Activated CD4-positive, alpha-beta T cell treated with anti-CD3 and anti-CD28 coated beads for 24 hours (primary cell): ENCODE results near the gene CNST.
"Not testable (repeated sequence)": the region's sequence is repeated elsewhere in the genome, so short reads cannot be mapped to it uniquely, and the experiment has no call there.

Source experiments
- DNase-seq, 2 donors: peaks; one replicate each; pipeline ENCODE4 v3.0.0-alpha.2; 2020; ENCODE audit warnings: low read depth in 2 of 2

CNST gene

DNA sequence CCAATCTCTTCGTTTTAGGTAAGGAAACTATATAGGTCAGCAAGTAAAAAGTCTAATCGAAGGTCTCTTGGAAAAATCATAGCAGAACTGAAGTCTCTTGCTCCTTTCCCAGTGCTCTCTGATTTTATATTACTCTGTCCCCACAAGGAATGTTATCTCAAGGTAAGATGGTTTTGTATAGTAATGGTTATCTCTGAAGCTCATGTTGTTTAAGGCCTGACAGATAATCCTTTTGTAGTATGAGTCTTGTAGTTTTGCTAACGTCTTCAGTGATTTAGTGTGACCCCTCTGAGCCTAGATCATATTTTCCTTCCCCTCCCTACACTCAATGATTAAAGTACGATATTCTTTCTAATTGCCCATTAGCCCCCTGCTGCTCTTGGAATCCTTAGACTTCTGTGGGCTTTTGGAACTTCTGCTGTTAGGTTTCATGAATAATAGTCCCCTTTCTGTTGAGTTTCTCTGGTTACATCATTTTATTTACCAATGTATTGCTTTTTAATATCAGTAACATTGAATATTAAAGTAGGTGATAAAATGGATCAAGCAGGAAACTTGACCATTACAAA, 52.1 kb downstream of the CNST start:
- DNase-seq: no peak

DNA sequence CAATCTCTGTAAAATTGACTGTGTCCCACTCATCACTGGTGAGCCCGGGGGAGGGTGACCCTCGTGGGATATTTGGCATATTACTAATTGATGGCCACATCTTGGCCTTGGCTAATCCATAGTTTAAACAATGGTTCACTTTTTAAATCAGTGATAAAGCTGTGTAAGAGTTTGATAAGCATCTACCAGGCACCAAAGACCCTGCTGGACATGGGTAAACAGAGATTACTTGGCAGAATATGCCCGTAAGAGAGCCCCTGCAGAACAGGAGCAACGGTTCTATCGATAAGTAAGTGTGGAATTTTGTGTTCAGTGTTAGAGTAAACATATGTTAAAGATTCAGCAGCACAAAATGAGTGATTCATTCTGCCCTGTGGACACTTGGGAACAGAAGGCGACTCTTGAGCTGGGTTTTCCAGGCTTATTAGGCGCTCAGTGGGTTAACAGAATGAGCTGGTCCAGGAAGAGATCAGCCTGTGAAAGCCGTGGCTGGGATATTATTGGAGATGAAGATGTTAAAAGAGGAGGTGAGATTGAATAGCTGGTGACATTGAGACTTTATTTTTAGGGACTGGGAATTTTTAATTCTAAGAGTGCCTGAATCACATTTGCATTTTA, 55.9 kb downstream of the CNST start:
- DNase-seq: no peak

- no peak for DNase-seq
Measured at GRCh38 chr1:246624091-246624490, 57.8 kb downstream of the CNST start.

- DNase-seq: no peak
Measured at GRCh38 chr1:246629030-246629429, 62.8 kb downstream of the CNST start.

DNA sequence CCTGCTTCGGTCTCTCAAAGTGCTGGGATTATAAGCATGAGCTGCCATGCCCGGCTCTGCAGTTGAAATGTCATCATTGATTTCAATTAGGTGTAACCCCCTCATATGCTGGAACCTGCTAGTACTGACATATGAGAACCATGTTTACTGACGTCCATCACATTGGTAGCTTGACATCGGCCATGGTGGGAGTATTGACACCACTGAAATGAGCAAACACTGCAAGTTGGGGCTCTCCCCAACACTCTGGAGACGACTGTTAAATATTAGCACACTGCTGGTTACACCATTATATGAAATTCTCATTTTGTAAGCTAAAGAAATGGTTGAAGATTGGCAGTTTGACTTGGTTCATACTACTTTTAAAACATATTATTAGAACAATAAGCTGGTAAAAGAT, 63.7 kb downstream of the CNST start:
- no peak for DNase-seq

DNA sequence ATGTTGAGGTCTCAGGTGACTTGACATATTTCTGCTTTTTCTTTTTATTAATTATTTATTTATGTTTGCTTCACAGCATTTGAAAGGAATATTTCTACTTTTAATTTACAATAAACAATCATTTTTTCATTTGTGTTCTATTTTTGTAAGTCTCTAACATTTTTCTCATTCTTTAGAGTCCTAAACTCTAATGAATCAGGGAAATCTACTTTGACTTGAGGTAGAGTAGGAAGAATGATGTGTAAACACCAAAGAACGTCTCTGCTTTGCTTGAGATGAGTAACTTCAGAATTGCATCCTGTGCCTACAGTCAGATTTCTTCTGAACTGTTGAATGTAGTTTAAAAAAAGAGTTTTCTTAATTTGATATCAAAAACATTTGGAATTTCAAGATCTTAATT, 65.2 kb downstream of the CNST start:
- DNase-seq: no peak

- no peak for DNase-seq
Measured at GRCh38 chr1:246632281-246633168, 66.3 kb downstream of the CNST start.

GRCh38 chr1:246634659-246635058, 68.4 kb downstream of the CNST start:
- DNase-seq: not testable (repeated sequence)

DNA sequence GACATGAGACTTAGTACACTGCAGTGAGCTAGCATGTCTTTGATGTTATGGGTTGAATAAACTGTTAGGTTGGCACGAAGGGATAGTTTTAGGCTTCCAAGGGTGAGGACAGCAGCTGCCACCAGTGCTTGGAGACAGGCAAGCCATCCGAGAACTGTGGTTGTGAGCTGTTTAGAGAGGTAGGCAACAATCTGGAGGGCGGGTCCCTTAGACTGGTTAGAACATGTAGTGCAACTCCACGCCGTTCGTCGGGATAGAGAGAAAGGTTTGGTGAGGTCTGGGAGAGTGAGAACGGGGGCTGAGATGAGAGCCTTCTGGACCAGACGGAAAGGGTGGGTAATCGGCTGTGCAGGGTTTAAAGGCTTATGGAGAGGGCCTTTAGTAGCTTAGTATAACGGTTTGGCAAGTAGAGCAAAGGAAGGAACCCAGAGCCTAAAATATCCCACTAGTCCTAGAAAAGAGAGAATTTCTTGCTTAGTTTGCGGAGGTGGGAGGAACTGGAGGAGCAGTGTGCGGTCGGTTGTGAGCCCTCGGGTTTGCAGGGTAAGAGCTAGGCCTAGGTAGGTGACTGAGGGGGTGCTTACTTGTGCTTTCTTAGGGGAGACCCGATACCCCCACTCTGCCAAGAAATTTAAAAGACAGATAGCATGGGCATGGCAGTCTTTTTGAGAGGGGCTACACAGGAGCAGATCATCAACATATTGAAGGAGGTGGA, 72.8 kb downstream of the CNST start:
- DNase-seq: no peak

DNA sequence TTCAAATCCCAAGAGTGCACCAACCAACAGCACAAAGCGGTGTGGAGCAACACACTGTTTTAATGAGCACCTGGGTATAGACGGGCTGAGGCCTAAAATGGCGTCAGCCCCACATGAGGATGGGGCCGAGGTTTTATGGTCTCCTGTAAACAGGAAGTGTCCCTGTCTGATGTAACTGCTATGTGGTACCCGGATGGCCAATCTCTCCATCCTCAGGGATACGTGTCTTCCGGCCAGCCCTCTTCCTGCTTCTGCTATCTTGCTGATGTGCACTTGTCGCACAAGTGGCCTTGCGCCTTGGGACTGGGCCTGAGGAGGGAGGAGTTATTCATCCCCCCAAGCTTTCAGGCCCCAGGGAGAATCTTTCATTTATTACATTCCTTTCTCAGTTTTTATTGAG, 73.5 kb downstream of the CNST start:
- DNase-seq: no peak

GRCh38 chr1:246640747-246641146, 74.5 kb downstream of the CNST start:
- DNase-seq: no peak

GRCh38 chr1:246641394-246641793, 75.1 kb downstream of the CNST start:
- no peak for DNase-seq

- DNase-seq: no peak
Measured at GRCh38 chr1:246642719-246643118, 76.5 kb downstream of the CNST start.

DNA sequence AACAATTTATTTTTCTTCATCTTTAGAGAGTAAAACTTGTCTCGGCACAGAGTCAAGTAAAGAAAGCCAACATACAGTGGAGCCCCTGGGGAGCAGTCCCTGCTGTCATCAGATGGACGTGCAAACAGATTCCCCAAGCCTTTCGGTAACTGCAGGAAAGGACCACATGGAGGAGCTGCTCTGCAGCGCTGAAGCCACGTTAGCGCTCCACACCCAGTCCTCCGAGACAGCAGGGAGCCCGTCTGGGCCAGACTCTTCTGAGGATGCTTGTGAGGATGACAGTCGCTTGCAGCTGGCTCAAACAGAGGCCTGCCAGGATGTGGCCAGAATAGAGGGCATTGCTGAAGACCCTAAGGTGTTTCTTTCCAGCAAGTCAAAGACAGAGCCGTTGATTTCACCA, 80.9 kb downstream of the CNST start:
- no peak for DNase-seq

DNA sequence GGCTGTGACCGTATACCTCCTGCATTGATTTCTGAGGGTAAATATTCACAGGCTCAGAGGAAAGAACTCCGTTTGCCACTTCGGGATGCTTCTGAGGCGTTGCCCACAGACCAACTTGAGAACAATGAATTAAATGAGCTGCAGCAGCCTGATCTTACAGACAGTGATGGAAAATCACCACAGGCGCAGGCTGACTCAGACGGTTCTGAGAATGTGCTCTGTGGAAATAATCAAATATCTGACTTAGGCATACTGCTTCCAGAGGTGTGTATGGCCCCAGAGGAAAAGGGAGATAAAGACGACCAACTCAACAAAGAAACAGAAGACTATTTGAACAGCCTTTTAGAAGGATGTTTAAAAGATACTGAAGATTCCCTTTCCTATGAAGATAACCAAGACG, 81.3 kb downstream of the CNST start:
- DNase-seq: no peak

DNA sequence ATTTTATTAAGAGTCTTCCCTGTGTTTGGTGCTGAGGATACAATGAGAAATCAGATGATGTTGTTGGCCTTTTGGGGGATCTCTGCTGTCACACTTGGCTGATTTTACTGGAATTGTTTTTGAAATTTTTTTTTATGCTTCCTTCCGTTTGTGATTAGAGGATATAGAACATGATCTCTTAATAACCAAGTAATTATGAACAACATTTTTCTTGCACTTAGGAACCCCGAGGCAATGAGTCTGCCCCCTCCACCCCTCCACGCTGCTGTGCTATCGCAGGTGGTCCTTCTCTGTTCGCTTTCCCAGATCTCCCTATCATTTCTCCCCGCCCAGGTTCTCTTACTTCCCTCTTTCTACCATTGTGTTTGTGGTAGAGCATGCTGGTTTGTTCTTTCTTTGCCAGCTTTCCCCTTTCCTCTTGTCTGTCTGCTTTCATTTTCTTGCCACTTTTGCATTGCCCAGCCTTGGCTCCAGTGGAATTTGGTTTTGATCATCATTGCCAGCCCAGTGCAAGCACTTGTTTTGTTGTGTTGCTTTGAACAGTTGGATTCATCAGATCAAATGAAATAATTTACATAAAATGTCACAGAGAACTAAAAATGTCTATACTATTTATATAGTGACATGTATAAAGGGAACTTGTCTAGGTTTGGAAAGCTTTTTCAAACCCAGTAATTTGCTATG, 84.9 kb downstream of the CNST start:
- DNase-seq: no peak

DNA sequence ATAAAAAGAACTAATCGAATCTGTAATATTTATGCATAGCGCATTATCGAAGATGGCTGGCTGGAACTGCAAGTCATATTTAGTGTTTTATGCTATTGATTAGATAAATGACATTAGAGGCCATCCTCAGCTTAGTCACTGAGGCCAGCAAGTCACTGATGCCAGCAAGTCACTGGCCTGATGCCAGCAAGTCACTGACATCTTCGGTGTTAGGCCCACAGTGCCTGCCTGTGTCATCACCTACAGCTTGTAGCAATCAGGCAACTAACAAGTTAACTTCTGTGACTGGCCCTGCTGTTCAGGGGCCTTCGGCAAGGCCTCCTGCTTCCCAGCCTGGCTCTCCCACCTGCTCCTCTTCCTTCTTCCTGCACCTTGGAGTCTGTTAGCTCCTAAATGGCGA, 92.3 kb downstream of the CNST start:
- DNase-seq: no peak

DNA sequence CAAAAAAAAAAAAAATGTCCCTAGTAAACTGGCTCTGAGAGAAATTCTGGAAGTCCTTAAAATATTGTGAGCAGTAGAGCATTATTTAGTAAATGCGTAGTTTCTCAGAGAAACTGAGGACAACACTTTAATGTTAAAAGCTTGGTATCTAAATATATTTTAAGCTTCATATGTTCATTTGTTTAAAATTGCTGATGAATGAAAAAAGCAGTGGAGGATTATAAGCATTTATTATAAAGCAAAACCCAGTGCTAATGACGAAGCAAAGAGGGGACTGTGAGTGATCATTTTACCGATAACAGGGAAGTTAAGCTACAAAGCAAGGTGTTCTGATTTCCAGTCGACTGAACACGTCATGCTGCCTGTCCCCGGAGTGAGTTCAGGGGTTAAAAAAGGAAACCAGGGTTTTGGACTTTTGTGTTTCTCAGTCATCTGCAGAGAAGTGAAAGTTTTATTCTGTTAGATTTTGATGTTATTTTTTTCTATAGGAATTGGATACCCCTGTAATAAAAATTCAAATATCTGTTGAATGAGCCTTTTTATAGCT, 93.4 kb downstream of the CNST start:
- DNase-seq: no peak

GRCh38 chr1:246661451-246661850, 95.2 kb downstream of the CNST start:
- no peak for DNase-seq

DNA sequence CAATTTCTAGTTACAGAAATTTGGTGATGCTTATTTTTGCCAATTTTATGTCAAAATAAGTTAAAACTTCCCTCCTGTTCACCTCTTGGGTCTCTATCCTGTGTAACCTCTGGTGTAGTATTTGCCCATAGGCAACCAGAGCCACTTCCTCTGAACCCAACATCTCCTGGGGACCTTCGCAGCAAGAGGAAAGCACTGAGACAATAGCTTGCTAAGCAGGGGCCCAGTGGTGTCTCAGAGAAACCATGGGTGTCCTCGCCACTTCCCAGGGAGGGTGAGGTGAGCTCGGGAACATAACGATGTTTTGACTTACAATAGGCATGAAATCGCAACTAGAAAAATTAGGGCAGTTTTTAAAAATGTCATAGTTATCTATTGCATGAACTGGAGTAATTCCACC, 101.5 kb downstream of the CNST start:
- DNase-seq: no peak

- no peak for DNase-seq
Measured at GRCh38 chr1:246669659-246670058, 103.4 kb downstream of the CNST start.

- no peak for DNase-seq
Measured at GRCh38 chr1:246674049-246674448, 107.8 kb downstream of the CNST start.
